GM19239 (cell line): Measurements from ENCODE around the gene HPCAL4.

Source experiments
- DNase-seq: peaks from one replicate; pipeline ENCODE4 v3.0.0; 2011; ENCODE audit warnings: low spot score; ENCODE audit not compliant: insufficient read length
- FAIRE-seq: peaks from 2 replicates; lab custom pipeline; 2011; peaks lifted over from hg19 to GRCh38; lab: Jason Lieb, UNC

Gene HPCAL4

DNA sequence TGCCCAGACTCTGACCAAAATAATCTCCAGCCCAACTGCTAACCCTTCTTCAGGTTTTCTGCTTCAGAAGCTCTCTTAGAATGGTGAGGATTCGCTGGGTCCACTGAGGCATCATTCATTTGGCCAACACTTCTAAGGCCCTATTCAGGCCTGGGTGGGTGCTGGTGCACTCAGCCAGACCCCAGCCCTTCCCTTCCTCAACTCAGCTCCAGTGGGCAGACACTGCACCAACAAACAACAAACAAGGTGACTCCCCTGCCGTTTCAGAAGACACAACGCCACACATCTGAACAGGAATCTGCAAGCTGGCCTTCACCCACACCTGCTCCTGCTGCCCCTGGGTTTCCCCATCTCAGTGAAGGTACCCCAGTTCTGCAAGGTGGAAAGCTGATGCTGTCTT lies 57.8 kb downstream of the HPCAL4 start:
- no peak for DNase-seq
- no peak for FAIRE-seq

DNA sequence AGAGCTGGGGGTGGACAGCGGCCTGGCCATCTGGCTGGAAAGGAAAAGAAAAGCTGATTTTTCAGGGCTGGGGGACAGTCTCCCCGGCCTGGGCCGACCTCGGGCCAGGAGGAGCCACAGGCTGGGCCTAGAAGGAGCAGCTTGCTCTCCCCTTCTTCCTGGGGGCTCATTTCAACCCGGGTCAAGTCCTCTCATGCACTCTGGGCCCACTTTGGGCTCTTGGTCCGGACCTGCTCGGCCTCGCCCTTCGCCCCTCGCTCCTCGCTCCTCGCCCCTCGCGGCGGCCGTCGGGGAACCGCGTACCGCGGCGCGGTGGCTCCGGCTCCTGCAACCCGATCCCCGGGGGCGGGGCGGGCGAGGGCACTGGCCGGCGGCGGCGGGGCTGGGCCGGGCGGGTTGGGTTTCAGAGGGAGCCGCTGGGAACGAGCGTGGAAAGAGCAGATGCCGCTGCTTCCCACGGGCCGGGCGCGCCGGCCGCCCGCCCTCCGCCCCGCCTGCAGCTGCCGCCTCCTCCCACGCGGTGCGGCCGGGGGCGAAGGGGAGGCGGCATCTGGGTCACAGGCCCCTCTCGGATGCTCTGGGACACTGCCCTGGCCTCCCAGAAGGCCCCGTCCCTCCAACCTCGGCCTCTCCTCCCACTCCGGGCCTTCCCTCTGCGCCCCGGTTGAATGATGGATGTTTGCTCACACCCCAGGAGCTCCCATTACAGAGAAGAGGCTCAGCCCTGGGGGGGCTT lies 58.4 kb downstream of the HPCAL4 start:
- FAIRE-seq, result no peak
- DNase-seq, result no peak

- no peak for DNase-seq
- FAIRE-seq, result no peak
Measured at GRCh38 chr1:39632323-39632681, 58.9 kb downstream of the HPCAL4 start.

DNA sequence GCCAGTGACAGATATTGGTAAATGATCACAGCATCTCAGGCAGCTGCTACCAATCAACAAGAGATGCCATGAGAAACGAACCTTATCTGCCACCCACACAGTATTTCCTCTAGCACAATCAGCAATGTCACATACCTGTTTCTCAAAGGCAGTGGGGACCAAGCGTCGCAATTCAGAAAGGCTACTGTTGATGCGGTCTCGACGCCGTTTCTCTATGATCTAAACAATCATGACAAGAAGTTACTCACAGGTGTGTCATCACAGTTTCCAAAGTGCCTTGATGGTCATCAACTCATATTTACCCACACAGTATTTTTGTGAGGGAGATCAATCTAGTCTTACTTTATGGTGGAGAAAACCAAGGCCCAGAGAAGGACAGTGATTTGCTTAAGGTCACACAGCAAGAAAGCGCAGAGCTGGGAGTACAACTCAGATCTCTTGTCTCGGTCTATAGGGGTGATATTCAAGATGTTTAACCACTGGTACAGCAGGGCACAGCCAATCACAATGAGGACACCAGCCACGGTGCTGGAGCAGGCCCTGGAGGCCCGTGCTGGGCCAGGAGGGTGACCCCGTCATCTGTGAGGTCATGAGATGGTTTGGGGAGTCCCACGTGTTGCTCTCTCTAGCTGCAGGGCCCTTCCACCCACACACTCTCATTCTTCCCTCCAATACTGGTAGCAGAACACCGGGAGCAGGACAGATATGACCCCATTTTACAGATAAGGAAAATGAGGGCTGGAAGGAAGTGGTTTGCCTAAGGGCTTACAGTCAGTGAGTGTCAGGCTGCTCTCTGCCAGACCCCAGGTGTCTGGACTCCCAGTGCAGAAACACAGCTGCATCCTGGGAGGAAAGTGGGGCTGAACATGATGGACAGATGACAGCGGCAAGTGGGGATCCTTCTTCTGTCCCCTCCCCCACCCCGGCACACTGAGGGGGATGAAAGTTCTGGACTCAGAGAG lies 59.6 kb downstream of the HPCAL4 start:
- DNase-seq, result no peak
- FAIRE-seq, result no peak

DNA sequence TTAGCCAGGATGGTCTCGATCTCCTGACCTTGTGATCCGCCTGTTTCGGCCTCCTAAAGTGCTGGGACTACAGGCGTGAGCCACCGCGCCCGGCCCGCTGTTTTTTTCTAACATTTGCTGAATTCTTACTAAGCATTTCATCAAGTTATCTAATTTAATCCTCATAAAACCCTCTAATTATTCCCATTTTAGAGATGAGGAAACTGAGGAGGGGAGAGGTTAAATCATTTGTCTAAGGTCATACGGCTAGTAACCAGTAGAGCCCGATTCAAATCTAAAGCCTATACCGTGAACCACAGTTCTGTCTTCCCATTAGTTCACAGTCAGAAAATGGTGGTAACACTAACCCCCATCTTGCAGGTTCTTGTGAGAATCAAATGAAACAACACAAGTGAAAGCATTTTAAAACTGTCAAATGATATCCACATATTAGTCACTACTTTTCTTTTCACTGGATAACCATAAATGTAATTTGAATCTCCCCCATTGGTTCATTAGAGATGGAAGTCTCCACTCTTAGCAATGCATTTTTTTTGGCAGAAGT lies 62.4 kb downstream of the HPCAL4 start:
- no peak for FAIRE-seq
- DNase-seq, result no peak
